GM12878 (cell line): Measurements from ENCODE around the gene UQCC5. TPM values are rescaled to one million over a fixed set of nuclear protein-coding genes. Genes with fewer than 3 reads are reported as not detected.

ENCODE experiments used
- ATAC-seq: fragments of 200-7000 bp; cut with Tn5 transposase; 3 replicates; pipeline ENCODE4 v1.9.1; 2020; ENCODE audit warnings: mild to moderate bottlenecking, moderate library complexity
- BruUV-seq: library from RNA; stranded (reverse); fragments of 400-500 nt; replicated peaks from 2 replicates; lab custom pipeline; 2021; lab: Mats Ljungman, UMichigan
- CTCF ChIA-PET: fragments of 300-600 bp; sonication (Branson Sonifier 250); formaldehyde crosslinking; extraction: SDS; loops from one replicate; lab custom pipeline; 2021; ENCODE audit warnings: inconsistent platforms; lab: Yijun Ruan, JAX
- POLR2A ChIA-PET: fragments of 350-600 bp; formaldehyde crosslinking; extraction: SDS; loops from one replicate; lab custom pipeline; 2021; ENCODE audit warnings: inconsistent platforms; lab: Charles Lee
- RAD21 ChIA-PET: fragments of 300-600 bp; sonication (Branson Sonifier 250); formaldehyde crosslinking; loops from one replicate; lab custom pipeline; 2023; ENCODE audit warnings: antibody characterized with exemption; ENCODE audit not compliant: unreplicated experiment; lab: Charles Lee
- SMC1A ChIA-PET: fragments of 300-600 bp; sonication (Branson Sonifier 250); formaldehyde crosslinking; loops from one replicate; lab custom pipeline; 2023; ENCODE audit not compliant: unreplicated experiment, uncharacterized antibody; lab: Charles Lee
- DNase-seq: peaks from one replicate; pipeline ENCODE4 v3.0.0-alpha.2; 2011; ENCODE audit warnings: low read depth, low spot score
- FAIRE-seq: peaks from 3 replicates; lab custom pipeline; 2011; peaks lifted over from hg19 to GRCh38; lab: Jason Lieb, UNC
- H2AFZ ChIP-seq: 2 replicates; pipeline ENCODE4 v1.6.0; 2011; ENCODE audit warnings: low read depth, low read length, control low read depth; ENCODE audit not compliant: control insufficient read depth
- H3K27ac ChIP-seq: 2 replicates; pipeline ENCODE4 v1.5.1; 2011; ENCODE audit warnings: control low read depth; ENCODE audit not compliant: control insufficient read depth, insufficient read depth
- H3K27me3 ChIP-seq, 2 experiments: replicated peaks in 1 of 2; 2 replicates each; pipeline versions ENCODE4 v1.6.0 to v1.6.1; 2011; ENCODE audit warnings: low read length in 1 of 2; ENCODE audit not compliant: control insufficient read depth in 2 of 2, insufficient read depth in 2 of 2
- H3K36me3 ChIP-seq, 2 experiments: 2 replicates each; pipeline ENCODE4 v1.5.1; 2011; ENCODE audit warnings: low read length in 1 of 2; ENCODE audit not compliant: control insufficient read depth in 2 of 2, insufficient read depth in 2 of 2
- H3K4me1 ChIP-seq: 2 replicates; pipeline ENCODE4 v1.6.1; 2011; ENCODE audit warnings: mild to moderate bottlenecking, low read length, moderate library complexity, mixed read lengths; ENCODE audit not compliant: control insufficient read depth, insufficient read depth
- H3K4me2 ChIP-seq: 2 replicates; pipeline ENCODE4 v1.6.0; 2011; ENCODE audit warnings: control low read depth; ENCODE audit not compliant: control insufficient read depth, insufficient read depth
- H3K4me3 ChIP-seq: fragments of 200-600 bp; sonication (generic); 2 replicates; pipeline ENCODE4 v1.5.1; 2016
- H3K79me2 ChIP-seq: 2 replicates; pipeline ENCODE4 v1.6.0; 2011; ENCODE audit warnings: low read length; ENCODE audit not compliant: control insufficient read depth, insufficient read depth
- H3K9ac ChIP-seq: 2 replicates; pipeline ENCODE4 v1.8.0; 2011; ENCODE audit warnings: low read length, control low read depth, mixed read lengths; ENCODE audit not compliant: control insufficient read depth, insufficient read depth
- H3K9me3 ChIP-seq: replicated peaks from 3 replicates; pipeline ENCODE4 v1.5.1; 2011; ENCODE audit warnings: mild to moderate bottlenecking, low read length; ENCODE audit not compliant: control insufficient read depth, insufficient read depth
- H4K20me1 ChIP-seq: 2 replicates; pipeline ENCODE4 v1.6.0; 2011; ENCODE audit not compliant: control insufficient read depth, insufficient read depth
- BCL3 ChIP-seq: IDR thresholded peaks from 2 replicates; pipeline ENCODE4 v1.6.1; 2011; ENCODE audit warnings: borderline replicate concordance, low read depth, mild to moderate bottlenecking, moderate library complexity, low read length; ENCODE audit not compliant: insufficient read depth, poor library complexity, severe bottlenecking
- BRCA1 ChIP-seq: IDR thresholded peaks from 2 replicates; pipeline ENCODE4 v1.6.1; 2011; ENCODE audit warnings: low read depth, low read length, improper control_type of control experiment
- REST ChIP-seq: IDR thresholded peaks from 2 replicates; pipeline ENCODE4 v1.6.1; 2012; ENCODE audit warnings: mild to moderate bottlenecking, low read depth, low read length
- WGBS: methylation state at CpG from one replicate; pipeline ENCODE4 v1.1.6; 2016; ENCODE audit warnings: low lambda C conversion rate; ENCODE audit not compliant: insufficient replicate concordance, insufficient coverage; ENCODE audit errors: missing lambda C conversion rate; 5-methylcytosine and 5-hydroxymethylcytosine counted together
- in situ Hi-C: fragments of 300-500 bp; cut with MboI; formaldehyde crosslinking; loops from 9 replicates; pipeline ENCODE4 v1.14.3; 2018; ENCODE audit warnings: mixed read lengths
- intact Hi-C: fragments of 100-400 bp; cut with micrococcal nuclease; formaldehyde crosslinking; loops from one replicate; pipeline ENCODE4 v1.14.2; 2022; ENCODE audit not compliant: unreplicated experiment
- polyA plus RNA-seq, 11 experiments: library from polyadenylated mRNA; depleted of rRNA in 4 of 11; unstranded in 6 of 11; stranded (reverse) in 5 of 11; fragments of >200 nt; fragmentation: Nextera tagmentation in 4 of 11; fragmentation: Illumina TruSeq in 1 of 11; extraction: Ambion mirVana in 4 of 11; extraction: Trizol in 1 of 11; gene quantifications; 1 replicate in 1 of 11; 2 replicates in 10 of 11; pipeline versions ENCODE4 v1.2.1 to v1.2.3, GENCODE V29; 2011 to 2016; ENCODE audit warnings: inconsistent platforms in 2 of 11, missing spikeins in 2 of 11, low read depth in 1 of 11
- total RNA-seq, 4 experiments: library from RNA; depleted of rRNA in 3 of 4; stranded (reverse); fragments of >200 nt in 3 of 4; fragmentation: Illumina TruSeq in 1 of 4; extraction: Trizol in 1 of 4; gene quantifications; 2 replicates each; pipeline versions ENCODE4 v1.2.1 to v1.2.3, GENCODE V29; 2013 to 2021

UQCC5 gene
- total and polyA plus RNA-seq, 10 of the 15 experiments (the other 5 are each of a cell fraction or from before 2014, with no cell fraction given) = 15.1 to 84.8 (median 28.0) TPM

GRCh38 chr3:52520716-52521487, 15.5 kb upstream of the UQCC5 start (continued):
- TF ChIP-seq REST = no peak

DNA sequence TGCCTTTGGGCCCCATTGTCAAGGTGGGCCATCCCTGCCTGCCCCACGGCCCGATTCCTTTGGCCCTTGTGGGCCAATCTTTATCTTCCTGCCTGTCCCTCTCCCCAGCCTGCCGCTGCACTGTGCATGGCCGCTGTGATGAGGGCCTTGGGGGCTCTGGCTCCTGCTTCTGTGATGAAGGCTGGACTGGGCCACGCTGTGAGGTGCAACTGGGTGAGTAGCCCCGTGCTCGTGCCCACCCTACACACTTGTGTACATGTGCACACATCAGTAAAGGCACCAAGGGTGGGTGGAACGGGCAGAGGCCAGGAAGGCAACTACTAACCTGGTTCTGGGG, 14.9 kb upstream of the UQCC5 start:
- Histone ChIP-seq H4K20me1 (no peaks in the 10 kb centered on the region), H3K4me3 (no peak overlapping the region), H3K9ac (no peak overlapping the region), H3K27ac (no peak overlapping the region), H3K9me3 (no peaks in the 10 kb centered on the region)
- SMC1A ChIA-PET = no interaction called here
- POLR2A ChIA-PET = no interaction called here
- CTCF ChIA-PET = no interaction called here
- 51% methylated on average over 8 of the region's 8 CpGs for WGBS
- TF ChIP-seq BCL3 (no peak), BRCA1 (no peak)
- TF ChIP-seq, all 136 proteins: peak for 0
- no peaks in the 10 kb centered on the region for H3K27me3 ChIP-seq
- H3K36me3 ChIP-seq = peaks cover 0 to 4% of the 10 kb centered on the region in 2 experiments; a peak in 2 of 4 replicates
- H3K4me2 ChIP-seq = no peak overlapping the region
- RAD21 ChIA-PET = no interaction called here
- ATAC-seq = no peak
- H2AFZ ChIP-seq = no peak overlapping the region
- intact Hi-C loops = no loop called here
- in situ Hi-C loops = no loop called here
- no peak for DNase-seq
- no peaks in the 10 kb centered on the region for H3K4me1 ChIP-seq
- H3K79me2 ChIP-seq = no peaks in the 10 kb centered on the region
- BruUV-seq = no TSS peak
- no peak for FAIRE-seq
